Measurements from ENCODE around the gene PTPRD.

PTPRD gene

DNA sequence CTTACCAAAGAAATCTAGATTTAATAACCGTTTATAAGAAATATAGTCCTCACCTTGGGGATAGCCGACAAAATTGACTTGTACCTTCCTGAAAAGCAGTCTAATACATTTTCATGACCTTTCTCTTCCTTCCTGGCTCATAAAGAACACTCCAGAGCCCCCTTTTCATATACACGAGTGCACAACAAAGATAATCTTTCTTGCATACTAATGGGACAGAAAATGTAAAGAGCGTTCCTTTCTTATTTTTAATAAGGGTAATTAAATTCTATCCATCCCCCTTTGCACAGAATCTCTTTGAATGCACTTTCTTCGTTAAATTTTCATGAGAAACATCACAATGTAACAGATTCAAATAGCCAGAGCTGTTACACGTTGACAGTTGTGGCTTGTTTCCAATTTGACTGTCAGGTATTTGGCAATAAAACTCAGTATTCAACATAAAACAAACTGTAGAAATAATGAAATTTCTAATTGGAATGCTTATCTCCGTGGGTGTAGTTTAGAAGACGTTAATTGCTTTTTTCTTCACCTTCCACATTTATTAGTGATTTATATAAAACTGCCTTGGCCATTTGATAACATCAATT lies 2080.9 kb downstream of the PTPRD start:
- DNase-seq = no peak

DNA sequence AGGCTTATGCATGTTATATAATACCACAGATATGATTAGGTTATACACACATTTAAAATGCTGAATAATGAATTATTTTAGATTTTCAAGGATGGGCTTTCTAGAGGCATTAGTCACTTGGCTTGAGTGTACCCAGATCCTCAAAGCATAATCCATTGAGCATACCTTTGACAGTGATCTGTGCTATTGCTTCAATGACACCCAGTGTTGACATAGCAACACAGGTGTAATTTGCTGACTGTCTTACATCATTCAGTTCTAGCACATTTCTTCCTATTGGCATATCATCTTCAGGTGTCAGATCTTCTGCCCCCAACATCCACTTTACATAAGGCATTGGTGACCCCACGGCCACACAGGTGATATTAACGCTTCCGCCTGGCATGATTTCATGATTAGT lies 2091.7 kb downstream of the PTPRD start:
- DNase-seq = no peak

DNA sequence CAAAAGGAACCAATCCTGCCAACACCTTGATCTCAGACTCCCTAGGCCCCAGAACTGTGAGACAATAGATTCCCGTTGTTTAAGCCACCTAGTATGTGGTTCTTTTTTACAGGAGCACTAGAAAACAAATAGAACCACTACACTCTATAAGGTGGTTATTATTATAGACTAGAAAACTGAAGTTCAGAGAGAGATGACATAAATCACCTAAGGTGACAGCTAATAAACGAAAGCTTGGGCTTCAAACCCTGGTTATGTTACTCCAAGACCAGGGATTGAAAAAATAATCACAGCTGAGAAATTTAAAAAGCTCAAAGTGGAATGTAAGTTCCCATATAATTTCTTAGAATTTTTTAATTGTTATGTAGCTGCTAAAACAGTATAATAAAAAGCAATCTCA lies 2097.1 kb downstream of the PTPRD start:
- DNase-seq = no peak

DNA sequence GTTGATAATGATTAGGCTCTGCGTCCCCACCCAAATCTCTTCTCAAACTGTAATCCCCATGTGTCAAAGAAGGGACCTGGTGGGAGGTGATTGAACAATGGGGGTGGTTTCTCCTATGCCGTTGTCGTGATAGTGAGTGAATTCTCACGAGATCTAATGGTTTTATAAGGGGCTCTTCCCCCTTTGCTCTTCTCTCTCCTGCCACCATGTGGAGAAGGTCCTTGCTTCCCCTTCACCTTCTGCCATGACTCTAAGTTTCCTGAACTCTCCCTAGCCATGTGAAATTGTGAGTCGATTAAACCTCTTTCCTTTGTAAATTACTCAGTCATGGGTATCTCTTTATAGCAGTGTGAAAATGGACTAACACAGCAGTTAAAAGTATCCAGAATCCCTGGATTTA lies 2098.0 kb downstream of the PTPRD start:
- DNase-seq = no peak

DNA sequence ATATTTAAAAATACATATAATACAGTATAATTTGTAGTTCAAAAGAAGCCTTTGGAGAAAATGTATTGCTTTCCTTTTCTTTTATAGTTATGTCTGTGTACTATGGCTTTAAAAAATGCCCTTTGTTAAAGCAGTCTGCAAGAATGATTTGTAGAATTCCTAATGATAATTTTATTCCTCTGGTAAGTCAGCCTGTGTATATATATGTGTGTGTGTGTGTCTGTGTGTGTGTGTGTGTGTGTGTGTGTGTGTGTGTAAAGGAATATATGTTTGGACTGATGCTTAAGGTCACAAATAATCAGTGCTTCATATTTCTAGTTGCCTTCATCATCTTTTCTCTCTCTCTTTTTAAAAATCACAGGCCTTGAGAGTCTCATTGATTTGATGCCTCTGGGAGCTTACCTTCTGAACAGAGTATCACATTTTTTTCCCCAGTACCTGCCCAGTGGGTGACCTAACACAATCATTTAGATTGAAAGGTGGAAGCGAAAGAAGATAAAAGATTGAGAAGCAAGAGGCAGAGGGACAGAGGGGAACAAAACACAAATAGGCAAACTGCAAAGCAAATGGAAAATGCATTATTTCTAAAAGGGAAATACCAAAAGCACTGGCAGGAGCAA lies 2104.0 kb downstream of the PTPRD start:
- no peak for DNase-seq

DNA sequence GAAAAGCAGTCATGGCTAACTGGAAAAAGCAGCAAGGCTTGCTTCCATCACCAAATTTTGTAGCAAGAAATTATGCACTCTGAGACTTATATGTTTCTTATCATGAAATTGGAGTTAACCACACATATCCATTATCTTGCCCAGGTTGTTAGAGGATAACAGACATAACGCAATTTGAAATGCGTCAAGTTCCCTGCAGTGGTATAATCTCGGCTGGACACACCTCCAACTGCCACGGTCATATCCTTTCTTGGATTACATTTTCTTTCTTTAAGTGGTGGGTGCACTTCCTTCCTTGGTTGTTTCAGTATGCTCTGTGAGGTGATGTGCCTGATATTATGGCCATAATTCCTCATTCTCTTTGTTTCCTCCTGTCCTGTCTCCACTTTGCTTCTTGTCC lies 2118.2 kb downstream of the PTPRD start:
- no peak for DNase-seq

DNA sequence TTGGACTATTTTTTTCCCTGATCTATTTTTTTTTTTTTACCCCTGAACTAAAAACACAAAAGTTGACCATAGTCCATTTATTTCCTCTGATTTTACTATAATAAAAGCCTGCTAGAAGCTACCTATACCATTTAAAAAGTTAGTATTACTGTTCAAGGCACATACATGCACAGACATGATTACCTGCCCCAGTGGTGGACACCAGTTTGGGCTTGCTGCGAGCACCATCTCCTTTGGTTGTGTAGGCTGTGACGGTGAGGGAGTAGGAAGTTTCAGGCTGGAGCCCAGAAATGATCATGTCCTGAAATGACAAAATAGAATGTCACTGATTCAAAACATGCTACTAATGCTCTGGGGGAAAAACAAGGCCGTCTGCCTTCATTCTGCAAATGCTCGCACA lies 2120.1 kb downstream of the PTPRD start:
- DNase-seq = no peak

DNA sequence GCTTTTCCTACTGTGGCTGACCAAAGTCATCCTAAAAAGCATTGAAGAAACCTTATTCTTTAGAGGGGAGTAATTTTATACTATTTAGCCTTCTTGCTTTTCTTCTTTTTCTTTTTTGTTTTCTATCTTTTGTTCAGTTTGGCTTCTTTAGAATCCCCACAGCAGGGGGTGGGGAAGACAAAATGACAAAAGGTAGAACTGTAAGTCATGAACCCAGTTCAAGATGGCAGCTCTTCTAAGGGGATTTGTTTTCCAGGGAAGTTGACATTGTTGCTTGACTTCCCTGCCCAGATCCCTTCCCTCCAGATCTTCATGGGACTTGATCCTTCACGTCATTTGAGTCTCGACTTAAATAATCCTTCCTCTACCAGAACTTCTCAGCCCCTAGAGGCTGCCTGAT lies 2120.8 kb downstream of the PTPRD start:
- DNase-seq = no peak

DNA sequence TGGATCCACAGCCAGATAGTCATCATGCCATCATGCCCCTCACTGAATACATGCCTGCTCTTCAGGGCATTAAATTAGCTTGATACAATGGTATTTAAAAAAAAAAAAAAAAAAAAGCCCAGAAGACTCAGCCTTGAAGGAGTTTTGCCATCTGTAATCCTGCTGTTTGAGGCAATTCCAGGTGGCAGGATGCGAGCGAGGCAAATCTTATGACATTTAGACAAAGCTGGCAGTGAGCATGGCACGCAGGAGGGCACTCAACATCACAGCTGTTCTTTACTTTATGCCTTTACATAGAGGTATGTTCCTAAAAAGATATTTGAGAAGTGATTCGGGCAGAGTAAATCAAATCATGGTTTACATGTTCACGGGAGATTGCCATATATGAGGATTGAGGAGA lies 2121.2 kb downstream of the PTPRD start:
- no peak for DNase-seq

DNA sequence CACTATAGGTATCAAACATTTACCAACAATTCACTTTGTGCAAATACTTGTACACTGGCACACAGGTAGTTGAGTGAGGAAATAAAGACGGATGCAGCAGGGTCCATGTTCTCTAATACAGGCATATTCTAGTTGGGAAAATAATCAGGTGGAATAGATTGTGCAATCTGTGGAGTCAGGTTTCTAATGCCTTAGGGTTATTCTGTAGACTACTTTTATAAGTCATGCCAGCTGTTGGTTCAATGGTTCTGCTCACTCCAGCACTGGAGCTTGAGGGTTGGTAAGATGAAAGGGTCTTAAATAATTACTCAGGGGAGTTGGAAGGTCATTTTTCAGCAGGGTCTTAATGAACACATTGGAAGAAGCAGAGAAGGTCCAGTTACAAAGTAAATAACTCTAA lies 2123.0 kb downstream of the PTPRD start:
- no peak for DNase-seq

DNA sequence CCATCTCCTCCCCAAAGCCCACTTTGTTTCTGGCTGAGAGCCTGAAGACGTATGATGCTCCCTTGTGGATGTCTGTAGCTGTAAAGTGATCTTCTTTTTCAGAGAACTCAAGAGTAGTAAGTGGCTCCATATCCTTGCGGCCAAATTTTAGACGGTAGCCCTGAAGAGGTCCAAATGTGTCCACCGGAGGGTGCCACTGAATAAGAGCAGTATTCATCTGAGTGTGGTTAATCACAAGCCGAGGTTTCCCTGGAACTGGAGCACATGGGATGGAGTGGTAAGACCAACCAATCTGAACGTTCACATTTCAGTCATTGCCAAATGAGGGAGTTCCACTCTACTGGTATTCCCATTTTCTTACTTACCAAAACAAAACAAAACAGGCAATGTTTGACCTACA lies 2126.7 kb downstream of the PTPRD start:
- no peak for DNase-seq

DNA sequence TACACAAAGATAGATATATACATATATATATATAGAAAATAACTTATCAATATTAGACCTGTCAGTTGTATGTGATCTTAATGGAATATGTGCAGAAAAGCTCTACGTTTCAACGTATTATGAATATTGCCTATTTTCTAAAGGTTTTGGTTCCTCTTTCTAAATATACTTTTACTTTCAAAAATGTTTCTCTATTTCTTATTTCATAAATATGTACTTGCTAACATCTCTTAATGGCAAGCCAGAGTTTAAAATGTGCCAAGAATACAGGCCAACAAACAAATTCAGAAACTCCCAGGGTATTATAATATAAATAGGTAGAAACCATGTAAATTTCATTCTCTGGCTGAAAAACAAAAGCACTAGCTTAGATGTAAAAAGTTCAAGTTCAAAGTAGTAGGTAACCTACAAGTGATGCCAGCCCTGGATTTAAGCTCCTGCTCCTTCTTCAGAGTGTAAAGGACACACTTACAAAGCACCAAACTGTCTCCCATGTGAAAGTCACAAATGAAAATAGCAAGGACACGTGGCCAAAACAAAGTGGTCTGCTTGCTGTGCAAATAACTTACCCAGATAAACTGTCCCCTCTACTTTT lies 2128.1 kb downstream of the PTPRD start:
- no peak for DNase-seq

DNA sequence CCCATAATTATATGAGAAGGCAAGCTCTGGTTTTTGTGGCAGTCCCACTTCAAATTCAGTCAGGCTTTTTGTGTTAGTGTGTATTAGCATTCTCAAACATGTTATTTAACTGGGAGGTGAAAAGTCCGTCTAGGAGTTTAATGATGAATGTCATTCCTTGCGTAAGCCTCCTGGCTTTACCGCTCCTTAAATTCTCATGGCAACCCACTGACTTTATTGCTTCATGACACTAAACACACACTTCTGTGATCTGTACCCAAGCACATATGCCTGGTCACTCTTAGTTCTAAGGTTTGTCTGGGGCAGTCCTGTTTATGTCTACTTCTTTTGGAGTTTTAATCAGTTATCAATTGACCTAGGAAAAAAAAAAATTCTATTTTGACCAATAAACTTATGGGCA lies 2135.4 kb downstream of the PTPRD start:
- DNase-seq = no peak

DNA sequence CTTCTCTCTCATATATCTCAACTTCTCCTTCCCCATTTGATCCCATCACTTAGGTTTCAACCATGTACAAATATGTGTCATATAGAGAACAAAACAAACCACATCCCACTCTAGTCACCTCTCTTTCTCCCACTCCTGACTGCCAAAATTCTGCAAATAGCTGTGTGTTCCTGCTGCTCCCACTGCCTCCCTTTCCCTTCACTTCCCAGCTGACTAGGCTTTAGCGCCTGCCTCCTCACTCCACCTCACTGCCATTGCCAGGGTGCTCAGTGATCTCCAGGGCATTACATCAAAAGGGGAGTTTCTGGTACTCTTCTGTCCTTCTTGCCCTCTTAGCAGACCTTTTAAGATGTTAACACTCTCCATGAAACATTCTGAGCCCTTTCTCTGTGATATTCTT lies 2137.9 kb downstream of the PTPRD start:
- DNase-seq = no peak

DNA sequence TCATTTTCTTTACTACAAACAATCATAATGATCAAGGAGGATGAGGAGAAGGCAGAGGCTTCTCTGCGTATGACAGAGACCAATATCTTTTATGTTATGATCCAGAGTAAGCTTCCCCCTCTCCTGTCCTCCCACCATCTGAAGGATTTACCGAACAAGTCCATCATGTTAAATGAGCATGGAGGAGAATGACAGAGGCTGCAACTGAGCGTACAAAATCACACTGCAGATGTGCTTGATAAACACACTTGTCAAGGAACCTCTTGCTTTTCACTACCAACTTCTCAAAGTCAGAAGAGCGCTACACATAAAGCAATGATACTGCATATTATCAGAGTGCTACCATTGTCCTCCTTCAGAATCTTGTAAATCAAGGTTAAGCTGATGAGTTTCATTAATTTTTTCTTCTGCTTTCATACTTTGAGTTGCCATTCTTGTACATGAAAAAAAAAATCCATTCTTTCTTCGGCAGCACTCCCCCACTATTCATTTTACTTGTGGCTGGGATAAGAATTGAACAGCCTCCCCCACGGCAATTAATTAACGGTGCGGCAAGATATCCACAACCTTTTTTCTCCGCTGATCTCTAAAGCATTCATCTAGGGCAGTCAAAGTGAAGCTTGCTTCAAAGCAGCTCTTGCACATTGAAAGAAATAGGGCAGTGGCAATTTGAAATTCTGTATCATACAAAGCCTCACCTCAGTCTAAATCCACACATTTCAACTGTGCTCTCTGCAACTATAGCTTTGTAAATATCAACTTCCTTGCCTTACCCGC lies 2139.4 kb downstream of the PTPRD start:
- DNase-seq = no peak

DNA sequence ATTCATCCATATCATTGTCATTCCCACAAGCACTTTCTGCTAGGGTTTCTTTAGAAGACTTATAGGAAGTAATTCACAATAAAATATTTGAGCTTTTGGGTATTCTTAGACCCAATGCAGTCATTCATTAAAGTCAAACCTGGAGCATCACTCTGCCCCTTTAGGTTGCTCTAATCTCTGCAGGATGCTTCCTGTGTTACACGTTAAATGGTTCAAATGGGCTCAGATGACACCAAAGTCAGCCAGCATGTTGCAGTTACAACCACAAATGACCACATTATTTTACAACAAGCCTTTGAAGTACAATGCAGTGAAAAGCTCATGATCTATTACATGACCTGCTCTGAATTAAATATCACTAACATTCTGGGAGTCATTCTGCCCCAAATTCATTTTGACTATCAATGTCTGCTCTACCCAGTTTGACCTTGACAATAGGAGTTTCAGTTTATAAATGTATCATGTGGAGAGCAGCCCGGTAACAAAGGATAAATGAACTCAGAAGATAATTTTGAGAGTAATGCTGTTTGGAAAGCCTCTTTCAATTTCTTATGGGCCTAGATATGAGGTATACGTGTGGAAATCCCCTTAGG lies 2144.7 kb downstream of the PTPRD start:
- no peak for DNase-seq

DNA sequence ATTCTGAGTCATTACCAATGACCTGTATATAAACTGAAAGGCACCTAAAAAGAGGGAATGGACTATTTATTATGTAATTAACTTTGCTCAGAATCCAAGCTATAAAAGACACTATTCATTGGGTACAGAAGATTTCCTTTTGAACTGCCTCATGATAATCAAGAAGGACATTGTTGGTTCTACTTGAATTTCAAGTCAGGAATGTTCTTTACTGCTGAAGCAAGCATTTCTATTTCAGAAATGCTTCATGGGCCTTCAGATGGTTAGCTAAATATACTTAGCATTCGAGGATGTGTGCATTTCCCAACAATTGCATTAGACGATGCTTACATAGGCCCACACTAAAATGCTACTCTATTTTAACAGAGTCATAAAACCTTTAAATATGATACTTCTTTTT lies 2155.0 kb downstream of the PTPRD start:
- DNase-seq = no peak

DNA sequence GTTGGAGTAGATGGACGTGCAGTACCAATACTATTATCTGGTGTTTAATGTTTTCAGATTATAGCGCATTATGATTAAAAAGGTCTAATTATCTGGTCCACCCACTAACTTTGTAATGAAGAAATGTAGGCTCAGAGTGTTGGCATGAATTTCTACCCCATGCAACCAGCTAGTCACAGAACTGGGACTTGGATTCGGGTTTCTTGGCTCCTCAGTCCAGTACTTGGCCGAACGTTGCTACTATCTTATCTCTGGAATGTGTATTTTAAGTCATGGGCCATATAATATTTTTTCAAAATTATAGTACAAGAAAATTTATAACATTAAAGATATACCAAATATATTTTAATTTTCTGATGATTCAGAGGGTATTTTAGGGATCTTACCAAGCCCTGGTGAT lies 2155.7 kb downstream of the PTPRD start:
- DNase-seq = no peak

DNA sequence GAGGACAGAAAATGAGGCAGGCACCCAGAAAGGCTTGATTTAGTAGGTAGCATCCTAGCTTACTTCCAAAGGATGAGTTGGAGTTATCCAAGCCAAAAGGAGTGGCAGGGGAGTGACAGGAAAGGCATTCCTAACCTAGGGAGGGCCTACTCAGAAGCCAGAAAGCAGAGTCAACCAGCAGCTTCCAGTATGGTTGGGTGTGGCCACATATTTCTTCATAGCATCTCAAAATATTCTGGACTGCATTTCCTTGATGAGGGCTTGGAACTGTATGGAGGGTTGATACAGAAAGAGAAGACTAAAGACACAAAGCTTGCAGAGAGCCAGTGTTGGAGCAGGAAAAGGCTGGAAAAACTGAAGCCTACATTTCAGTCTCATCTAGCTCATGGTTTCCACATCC lies 2156.5 kb downstream of the PTPRD start:
- no peak for DNase-seq

DNA sequence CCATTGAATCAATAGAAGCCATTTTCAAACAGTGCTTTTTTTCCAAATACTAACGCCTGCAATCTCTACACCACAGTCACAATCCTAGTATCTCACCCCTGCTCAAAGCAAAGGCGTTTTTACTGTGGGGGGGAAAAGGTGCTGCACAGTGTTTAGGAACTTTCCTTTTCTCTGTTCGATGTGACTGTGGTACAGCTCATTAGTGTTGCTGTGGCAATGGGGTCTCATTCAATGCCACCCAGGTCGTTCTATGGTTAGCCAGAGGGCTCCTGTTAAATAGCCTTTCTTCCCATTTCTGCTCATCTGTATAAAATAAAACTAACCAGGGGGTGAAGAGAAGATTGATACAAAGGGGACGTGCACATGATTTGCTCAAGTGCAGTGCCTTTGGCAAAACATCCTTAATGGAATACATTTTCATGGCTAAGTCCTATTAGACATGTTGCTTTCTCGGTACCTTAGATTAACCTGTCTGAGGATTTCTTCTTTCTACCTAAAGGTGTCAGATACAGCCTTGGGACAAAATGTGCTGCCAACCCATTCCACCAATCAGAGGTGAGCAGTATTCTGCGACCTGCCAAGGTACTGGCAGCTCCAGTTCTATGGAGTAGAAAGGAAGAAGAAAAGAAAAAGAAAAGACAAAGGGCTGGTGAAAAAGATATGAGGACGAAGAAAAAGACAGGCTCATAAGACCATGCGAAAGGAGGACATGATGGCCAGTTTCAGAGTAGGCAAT lies 2161.8 kb downstream of the PTPRD start:
- DNase-seq = no peak

DNA sequence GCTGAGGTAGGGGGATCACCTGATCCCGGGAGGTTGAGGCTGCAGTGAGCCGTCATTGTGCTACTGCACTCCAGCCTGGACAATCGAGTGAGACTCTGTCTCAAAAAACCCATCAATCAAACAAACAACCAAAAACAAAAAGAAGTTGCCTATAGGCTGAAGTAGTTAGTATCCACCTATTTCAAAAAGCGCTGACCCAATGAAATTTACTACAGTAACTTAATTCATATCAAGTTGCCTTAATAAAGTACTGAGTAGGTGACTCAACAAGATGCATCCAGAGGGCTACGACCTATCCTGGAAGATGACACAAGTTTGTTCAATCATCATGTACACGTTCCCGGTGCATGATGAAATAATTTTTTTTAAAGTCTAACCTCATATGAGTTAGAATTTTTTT lies 2164.6 kb downstream of the PTPRD start:
- no peak for DNase-seq

DNA sequence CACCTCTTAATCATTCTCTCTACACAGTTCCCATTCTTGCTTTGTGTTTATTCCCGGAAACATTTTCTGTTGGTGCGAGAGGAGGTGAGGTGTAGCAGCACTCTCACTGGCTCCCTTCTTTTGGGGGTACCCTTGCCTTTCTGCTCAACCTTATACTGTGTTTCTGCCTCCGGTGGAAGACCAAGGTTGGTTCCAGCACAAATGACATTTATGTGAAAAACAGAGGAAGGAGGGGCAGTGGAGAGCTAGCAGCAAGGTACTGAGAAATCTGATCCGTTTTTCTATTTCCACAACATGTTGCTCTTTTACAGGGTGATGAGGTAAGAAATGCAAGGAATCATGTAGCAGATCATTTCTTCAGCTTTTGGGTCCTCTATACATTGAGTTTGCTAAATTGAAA lies 2165.2 kb downstream of the PTPRD start:
- no peak for DNase-seq

DNA sequence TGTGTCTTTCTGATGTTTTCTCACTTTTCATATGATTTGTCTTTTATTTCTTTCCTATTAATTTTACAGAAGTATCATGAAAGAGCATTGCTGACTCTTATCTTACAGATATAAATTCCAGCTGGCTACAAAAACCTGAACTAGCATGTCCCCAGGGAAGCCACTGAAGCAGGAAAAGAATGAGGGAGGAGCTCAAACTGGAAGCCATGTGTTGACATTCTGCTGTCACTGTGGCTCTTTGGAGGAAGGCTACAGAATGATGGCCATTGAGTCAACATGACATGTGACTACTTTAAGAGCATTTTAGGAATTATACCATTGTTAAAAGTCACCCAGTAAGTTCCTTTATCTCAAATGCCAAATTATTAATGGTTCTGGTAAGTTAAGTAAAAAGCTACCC lies 2174.9 kb downstream of the PTPRD start:
- DNase-seq = no peak

Measured in CD4-positive, alpha-beta T cell treated with Interferon alpha-2 for 1 hour (primary cell).